CD4-positive, alpha-beta T cell treated with Interleukin-4 for 1 hour (primary cell): Measurements from ENCODE around the gene FCGR2B.
"Not testable (repeated sequence)": the region's sequence is repeated elsewhere in the genome, so short reads cannot be mapped to it uniquely, and the experiment has no call there.

Experiments
- DNase-seq, 2 donors: peaks; one replicate each; pipeline ENCODE4 v3.0.0-alpha.2; 2020 to 2022

Gene FCGR2B

GRCh38 chr1:161662684-161663339 is at the start of gene FCGR2B:
Gene FCGR2B, plus strand, starts transcription at chr1:161663143. Its CDS starts 99 bp downstream, at chr1:161663242.
- DNase-seq, result not testable (repeated sequence)

- not testable (repeated sequence) for DNase-seq
Measured at GRCh38 chr1:161616417-161616816, 46.5 kb upstream of the FCGR2B start.

GRCh38 chr1:161618517-161618916 is 44.4 kb upstream of the FCGR2B start:
- DNase-seq, result not testable (repeated sequence)

GRCh38 chr1:161620399-161620798 is 42.5 kb upstream of the FCGR2B start:
- DNase-seq, result not testable (repeated sequence)

DNA sequence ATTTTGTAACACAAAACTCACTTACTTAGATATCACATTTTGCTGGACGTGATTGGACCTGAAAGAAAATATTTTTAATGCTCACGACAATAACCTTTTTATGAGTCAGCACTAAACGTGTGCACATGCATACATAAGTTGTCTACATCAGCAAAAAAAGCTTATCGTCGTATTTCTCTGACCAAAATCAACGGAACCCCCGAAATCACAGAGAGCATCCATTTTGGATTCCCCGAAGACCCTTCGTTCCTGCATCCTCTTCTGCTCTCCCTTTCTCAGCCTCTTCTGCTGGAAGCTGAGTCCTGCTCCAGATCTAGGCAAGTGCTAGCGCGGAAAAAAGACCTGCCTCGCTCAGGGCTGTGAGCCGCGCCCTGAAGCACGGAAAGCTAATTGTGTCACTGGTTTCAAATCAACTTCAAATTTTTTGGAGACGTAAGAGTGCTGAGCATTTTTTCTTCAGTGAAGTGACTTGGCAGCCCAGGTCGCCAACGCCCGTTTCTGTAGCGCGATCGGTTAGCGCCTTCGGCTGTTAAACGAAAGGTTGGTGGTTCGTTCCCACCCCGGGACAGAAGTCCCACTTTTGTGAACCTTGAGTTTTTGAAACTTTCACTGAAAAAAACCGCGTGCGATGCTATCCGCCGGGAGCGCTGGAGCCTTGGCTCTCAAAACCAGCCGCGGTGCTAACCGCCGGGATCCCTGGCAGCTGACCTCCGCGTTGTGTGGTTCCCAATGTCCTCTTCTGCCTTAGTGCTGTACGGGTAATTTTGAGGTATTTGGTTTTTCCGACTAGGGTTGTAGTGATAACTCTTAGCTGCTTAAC is 41.6 kb upstream of the FCGR2B start:
- DNase-seq, result peak; percentile 84 to 88

- peak in 1 of 2 donors; percentile 33 for DNase-seq
Measured at GRCh38 chr1:161622054-161622453, 40.9 kb upstream of the FCGR2B start.

- peak in 1 of 2 donors; percentile 48 for DNase-seq
Measured at GRCh38 chr1:161623401-161624051, 39.4 kb upstream of the FCGR2B start.

DNA sequence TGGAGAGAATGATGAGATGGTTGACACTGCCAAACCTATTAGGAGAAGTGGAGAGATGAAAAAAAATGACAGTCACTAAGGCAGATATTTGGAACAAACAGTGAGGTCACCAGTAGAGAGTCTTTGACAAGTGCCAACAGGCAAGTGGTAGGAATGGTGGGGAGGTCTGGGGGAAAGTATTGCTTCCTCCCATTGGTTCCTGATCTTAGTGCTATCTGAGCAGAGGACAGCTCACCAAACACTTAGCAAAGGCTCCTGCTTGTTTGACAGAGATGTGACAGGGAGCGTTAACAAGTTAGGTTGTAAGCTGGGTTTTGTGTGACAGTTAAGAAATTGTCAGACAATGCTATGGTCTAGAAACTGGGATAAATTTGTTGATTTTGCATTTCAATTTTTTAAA is 38.3 kb upstream of the FCGR2B start:
- DNase-seq, result peak in 1 of 2 donors; percentile 33

DNA sequence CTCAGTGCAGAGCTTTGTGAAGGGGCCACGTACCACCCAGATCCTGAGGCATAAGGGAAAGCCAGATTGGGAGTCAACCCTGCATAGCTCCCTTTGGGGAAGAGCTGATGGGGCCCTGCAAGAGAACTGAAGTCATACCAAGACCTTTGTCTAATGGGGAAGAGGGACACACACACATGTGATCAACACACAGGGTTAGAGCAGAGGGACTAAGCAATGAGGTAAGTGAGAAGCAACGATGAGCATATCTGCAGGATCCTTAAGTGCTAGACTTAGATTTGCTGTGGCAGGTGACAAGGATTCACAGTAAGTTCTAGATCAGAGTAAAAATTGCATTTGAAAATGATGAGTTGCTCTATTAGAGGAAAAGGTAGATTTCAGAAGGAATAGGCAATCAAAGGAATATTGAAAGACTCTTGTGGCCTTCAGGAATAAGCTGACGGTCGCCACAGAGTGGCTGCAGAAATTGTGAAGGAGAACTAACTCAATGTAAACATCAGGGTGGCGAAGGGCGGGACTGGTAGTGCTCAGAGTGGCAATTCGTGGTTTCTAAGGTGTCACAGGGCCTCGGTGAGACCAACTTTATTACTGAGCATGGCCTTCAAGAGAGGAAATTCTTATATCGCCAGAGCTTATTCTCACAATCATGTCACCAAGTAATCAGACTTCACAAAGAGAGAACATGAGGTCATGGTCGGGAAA is 36.3 kb upstream of the FCGR2B start:
- peak; percentile 30 to 46 for DNase-seq

GRCh38 chr1:161630128-161630742 is 32.7 kb upstream of the FCGR2B start:
- DNase-seq, result not testable (repeated sequence)

GRCh38 chr1:161631076-161631475 is 31.9 kb upstream of the FCGR2B start, which contains the start of gene FCGR3B:
Gene FCGR3B, minus strand, starts transcription at chr1:161631176. Its CDS starts 82 bp downstream, at chr1:161631094.
- DNase-seq, result no peak

GRCh38 chr1:161634993-161635392 is 27.9 kb upstream of the FCGR2B start:
- DNase-seq, result not testable (repeated sequence)

DNA sequence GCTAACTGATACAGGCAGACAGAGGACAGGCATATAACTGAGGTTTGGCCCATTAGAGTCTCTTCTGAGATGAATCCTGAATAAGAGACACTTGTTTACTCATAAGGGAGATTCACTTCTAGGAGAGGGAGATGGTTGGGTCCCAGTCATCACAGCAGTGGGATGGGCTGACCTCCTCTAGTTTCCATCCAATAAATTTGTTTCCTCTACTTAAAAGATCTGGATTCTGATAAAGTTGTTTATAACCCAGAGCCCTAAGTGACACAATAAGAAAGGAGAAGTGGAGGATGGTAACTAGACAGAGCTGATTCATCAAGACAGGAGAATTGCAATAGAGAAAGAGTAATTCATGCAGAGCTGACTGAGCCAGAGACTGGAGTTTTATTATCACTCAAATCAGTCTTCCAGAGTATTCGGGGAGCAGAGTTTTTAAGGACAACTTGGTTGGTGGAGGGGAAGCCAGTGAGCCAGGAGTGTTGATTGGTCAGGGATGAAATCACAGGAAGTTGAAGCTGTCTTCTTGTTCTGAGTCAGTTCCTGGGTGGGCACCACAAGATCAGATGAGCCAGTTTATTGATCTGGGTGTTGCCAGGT is 26.7 kb upstream of the FCGR2B start:
- DNase-seq, result peak in 1 of 2 donors; percentile 56

GRCh38 chr1:161636976-161637375 is 26.0 kb upstream of the FCGR2B start:
- DNase-seq, result not testable (repeated sequence)

GRCh38 chr1:161638251-161638993 is 24.5 kb upstream of the FCGR2B start:
- DNase-seq, result not testable (repeated sequence)

GRCh38 chr1:161639203-161639602 is 23.7 kb upstream of the FCGR2B start:
- not testable (repeated sequence) for DNase-seq

- peak in 1 of 2 donors; percentile 41 for DNase-seq
Measured at GRCh38 chr1:161642697-161643096, 20.2 kb upstream of the FCGR2B start.

GRCh38 chr1:161643481-161644208 is 19.3 kb upstream of the FCGR2B start:
- DNase-seq, result peak in 1 of 2 donors; percentile 20

- not testable (repeated sequence) for DNase-seq
Measured at GRCh38 chr1:161644855-161645254, 18.1 kb upstream of the FCGR2B start.
